A549 treated with AZD9567 at 1 μM for 4 hours (cell line): ENCODE results near the gene KLHL17. TPM values are rescaled to one million over a fixed set of nuclear protein-coding genes. Genes with fewer than 3 reads are reported as not detected.

Experiments
- total RNA-seq: library from RNA; stranded (reverse); fragments of 200-300 nt; extraction: Qiagen RNA extraction; gene quantifications from 5 replicates; pipeline ENCODE4 v1.2.3, GENCODE V29; 2022; ENCODE audit not compliant: insufficient read depth

Gene KLHL17
- total RNA-seq, result 11.0 to 19.0 TPM (median 16.7 TPM) in 5 replicates

GRCh38 chr1:960363-961131 is at the start of gene KLHL17:
Gene KLHL17, plus strand, starts transcription at chr1:960584. Its CDS starts 110 bp downstream, at chr1:960694.

GRCh38 chr1:923131-923990 is 37.0 kb upstream of the KLHL17 start, which contains the start of gene SAMD11:
Gene SAMD11, plus strand, starts transcription at chr1:923923. Its CDS starts 509 bp downstream, at chr1:924432.

GRCh38 chr1:958823-959730 is 1.3 kb upstream of the KLHL17 start, which contains the start of gene NOC2L:
Gene NOC2L, minus strand, starts transcription at chr1:959256. Its CDS starts 16 bp downstream, at chr1:959240.

GRCh38 chr1:966135-966703 is 5.8 kb downstream of the KLHL17 start, which contains the start of gene PLEKHN1:
Gene PLEKHN1, plus strand, starts transcription at chr1:966482. Its CDS starts 50 bp downstream, at chr1:966532.

GRCh38 chr1:981955-982558 is 21.7 kb downstream of the KLHL17 start, which contains the start of gene PERM1:
Gene PERM1, minus strand, starts transcription at chr1:982093. Its CDS starts 1,064 bp downstream, at chr1:981029.

GRCh38 chr1:999725-1000356 is 39.5 kb downstream of the KLHL17 start, which contains the start of gene HES4:
Gene HES4, minus strand, starts transcription at chr1:1000097. Its CDS starts 124 bp downstream, at chr1:999973.

GRCh38 chr1:1013105-1013921 is 52.9 kb downstream of the KLHL17 start, which contains the start of gene ISG15:
Gene ISG15, plus strand, starts transcription at chr1:1013497. Its CDS starts 77 bp downstream, at chr1:1013574.

Other genes starting within 250 kb of the KLHL17 start
- 12.9 to 25.0 TPM (median 23.4 TPM) in 5 replicates for gene SAMD11, start 36.7 kb upstream of the KLHL17 start, total RNA-seq
- 68.1 to 93.1 TPM (median 85.3 TPM) in 5 replicates for gene NOC2L, start 1.3 kb upstream of the KLHL17 start, total RNA-seq
- 2.1 to 5.8 TPM (median 5.2 TPM) in 5 replicates for gene PLEKHN1, start 5.9 kb downstream of the KLHL17 start, total RNA-seq
- gene PERM1, start 21.5 kb downstream of the KLHL17 start, total RNA-seq, result 0.05 to 0.37 TPM (median 0.09 TPM) in 3 of 5 replicates, not detected in the others
- gene HES4, start 39.5 kb downstream of the KLHL17 start, total RNA-seq, result 25.4 to 70.5 TPM (median 62.2 TPM) in 5 replicates
- gene ISG15, start 52.9 kb downstream of the KLHL17 start, total RNA-seq, result 6.9 to 26.4 TPM (median 19.1 TPM) in 5 replicates
- gene AGRN, start 59.5 kb downstream of the KLHL17 start, total RNA-seq, result 89.2 to 121 TPM (median 120 TPM) in 5 replicates
- gene RNF223, start 113.7 kb downstream of the KLHL17 start, total RNA-seq, result 0.30 to 0.42 TPM (median 0.36 TPM) in 4 of 5 replicates, not detected in the other
- gene C1orf159, start 155.5 kb downstream of the KLHL17 start, total RNA-seq, result 8.8 to 14.5 TPM (median 12.9 TPM) in 5 replicates
- not detected in 5 replicates for gene TTLL10, start 213.3 kb downstream of the KLHL17 start, total RNA-seq
- gene TNFRSF18, start 246.0 kb downstream of the KLHL17 start, total RNA-seq, result 0.09 to 0.20 TPM (median 0.12 TPM) in 3 of 5 replicates, not detected in the others